IMR-90 (cell line): ENCODE data around the gene CDH15. TPM values are rescaled to one million over a fixed set of nuclear protein-coding genes. Genes with fewer than 3 reads are reported as not detected.
A peak's percentile ranks its signal among the peaks of the same experiment; 100 is the strongest.

ENCODE experiments used
- ATAC-seq: fragments of 200-7000 bp; cut with Tn5 transposase; 2 replicates; pipeline ENCODE4 v1.9.1; 2020; ENCODE audit warnings: low read depth, mild to moderate bottlenecking, moderate library complexity
- BruUV-seq: library from RNA; stranded (reverse); fragments of 400-500 nt; replicated peaks from 2 replicates; lab custom pipeline; 2021; lab: Mats Ljungman, UMichigan
- CTCF ChIA-PET: fragments of 300-600 bp; formaldehyde crosslinking; extraction: SDS; loops from one replicate; lab custom pipeline; 2021; ENCODE audit warnings: antibody characterized with exemption; lab: Yijun Ruan, JAX
- POLR2A ChIA-PET: fragments of 300-600 bp; sonication (Branson Sonifier 250); formaldehyde crosslinking; loops from one replicate; lab custom pipeline; 2022; ENCODE audit warnings: antibody characterized with exemption; ENCODE audit not compliant: unreplicated experiment; lab: Charles Lee
- DNase-seq: peaks from one replicate; pipeline ENCODE4 v3.0.0; 2013
- H2AFZ ChIP-seq: replicated peaks from 2 replicates; pipeline ENCODE3; 2013; ENCODE audit warnings: low read length, mild to moderate bottlenecking; ENCODE audit not compliant: poor library complexity
- H2AK5ac ChIP-seq: 2 replicates; pipeline ENCODE4 v1.6.1; 2013; ENCODE audit warnings: low read depth, low read length, inconsistent platforms
- H2AK9ac ChIP-seq: replicated peaks from 2 replicates; pipeline ENCODE3; 2013; ENCODE audit warnings: mild to moderate bottlenecking, low read depth, low read length, moderate library complexity; ENCODE audit not compliant: poor library complexity
- H2BK120ac ChIP-seq: 2 replicates; pipeline ENCODE4 v1.6.1; 2013; ENCODE audit warnings: low read depth, low read length, inconsistent platforms
- H2BK15ac ChIP-seq: 3 replicates; pipeline ENCODE4 v1.6.1; 2013; ENCODE audit warnings: low read depth, low read length, inconsistent platforms
- H2BK20ac ChIP-seq: 2 replicates; pipeline ENCODE4 v1.6.1; 2013; ENCODE audit warnings: low read depth, mild to moderate bottlenecking, inconsistent platforms, low read length, moderate library complexity
- H2BK5ac ChIP-seq: 2 replicates; pipeline ENCODE4 v1.6.1; 2013; ENCODE audit warnings: mild to moderate bottlenecking, low read depth, low read length, inconsistent platforms; ENCODE audit not compliant: poor library complexity, severe bottlenecking
- H3K14ac ChIP-seq: replicated peaks from 2 replicates; pipeline ENCODE4 v1.6.1; 2013; ENCODE audit warnings: low read depth, low read length, inconsistent platforms
- H3K18ac ChIP-seq: 2 replicates; pipeline ENCODE4 v1.6.1; 2013; ENCODE audit warnings: low read depth, low read length, control low read depth
- H3K23ac ChIP-seq: 2 replicates; pipeline ENCODE4 v1.6.1; 2013; ENCODE audit warnings: low read depth, low read length, inconsistent platforms
- H3K27ac ChIP-seq: 2 replicates; pipeline ENCODE4 v1.5.1; 2013; ENCODE audit warnings: mild to moderate bottlenecking, control low read depth, low read length; ENCODE audit not compliant: insufficient read depth
- H3K27me3 ChIP-seq: 2 replicates; pipeline ENCODE4 v1.6.1; 2013; ENCODE audit warnings: low read length; ENCODE audit not compliant: control insufficient read depth, insufficient read depth
- H3K36me3 ChIP-seq: 2 replicates; pipeline ENCODE4 v1.6.1; 2013; ENCODE audit warnings: low read length, mixed read lengths; ENCODE audit not compliant: control insufficient read depth, insufficient read depth
- H3K4ac ChIP-seq: 2 replicates; pipeline ENCODE4 v1.6.1; 2013; ENCODE audit warnings: low read depth, low read length, inconsistent platforms
- H3K4me1 ChIP-seq: 2 replicates; pipeline ENCODE4 v1.6.1; 2013; ENCODE audit warnings: low read length, mixed read lengths; ENCODE audit not compliant: control insufficient read depth, insufficient read depth
- H3K4me2 ChIP-seq: 2 replicates; pipeline ENCODE4 v1.6.1; 2013; ENCODE audit warnings: low read depth, mild to moderate bottlenecking, control low read depth, low read length, moderate library complexity
- H3K4me3 ChIP-seq: 2 replicates; pipeline ENCODE4 v1.5.1; 2013; ENCODE audit warnings: low read depth, mild to moderate bottlenecking, control low read depth, low read length, moderate library complexity; ENCODE audit not compliant: insufficient read depth
- H3K56ac ChIP-seq: 2 replicates; pipeline ENCODE4 v1.6.1; 2013; ENCODE audit warnings: low read length, inconsistent platforms; ENCODE audit not compliant: insufficient read depth; ENCODE audit errors: extremely low read depth
- H3K79me1 ChIP-seq, 2 experiments: 2 replicates each; pipeline ENCODE4 v1.6.1; 2013; ENCODE audit warnings: low read length in 2 of 2, inconsistent platforms in 1 of 2, low read depth in 1 of 2
- H3K9ac ChIP-seq: 2 replicates; pipeline ENCODE4 v1.6.1; 2013; ENCODE audit warnings: low read depth, low read length, control low read depth
- H3K9me1 ChIP-seq: 2 replicates; pipeline ENCODE4 v1.6.1; 2013; ENCODE audit warnings: low read length, inconsistent platforms; ENCODE audit not compliant: insufficient read depth
- H3K9me3 ChIP-seq: 2 replicates; pipeline ENCODE4 v1.6.1; 2013; ENCODE audit warnings: low read length; ENCODE audit not compliant: control insufficient read depth, insufficient read depth
- H4K20me1 ChIP-seq: 2 replicates; pipeline ENCODE4 v1.6.1; 2013; ENCODE audit warnings: low read length, inconsistent platforms; ENCODE audit not compliant: insufficient read depth
- H4K5ac ChIP-seq: 2 replicates; pipeline ENCODE4 v1.6.1; 2013; ENCODE audit warnings: mild to moderate bottlenecking, low read depth, low read length, control low read depth
- H4K8ac ChIP-seq, 2 experiments: 2 replicates each; pipeline ENCODE4 v1.6.1; 2013; ENCODE audit warnings: low read depth in 2 of 2, low read length in 2 of 2, control low read depth in 1 of 2, inconsistent platforms in 1 of 2
- H4K91ac ChIP-seq: 2 replicates; pipeline ENCODE4 v1.6.1; 2013; ENCODE audit warnings: low read depth, low read length, inconsistent platforms; ENCODE audit not compliant: insufficient read depth
- BHLHE40 ChIP-seq: fragments of 150-350 bp; IDR thresholded peaks from 2 replicates; pipeline ENCODE4 v1.6.1; 2016; ENCODE audit warnings: mild to moderate bottlenecking, low read depth, low read length
- MAZ ChIP-seq: IDR thresholded peaks from 2 replicates; pipeline ENCODE4 v1.6.1; 2012; ENCODE audit warnings: low read depth, mild to moderate bottlenecking, low read length, improper control_type of control experiment, moderate library complexity, borderline replicate concordance
- whole genome bisulfite sequencing, 2 experiments: methylation state at CpG; one replicate each; pipeline versions ENCODE4 v1.1.5 to v1.1.7; 2013; ENCODE audit warnings: missing lambda C conversion rate in 2 of 2; ENCODE audit not compliant: insufficient read length in 1 of 2; ENCODE audit errors: extremely low coverage in 2 of 2; 5-methylcytosine and 5-hydroxymethylcytosine counted together
- dilution Hi-C: fragments of 300-500 bp; cut with HindIII; formaldehyde crosslinking; loops from one replicate; pipeline ENCODE4 v1.14.3; 2018; ENCODE audit warnings: low sequenced_read_pairs; ENCODE audit not compliant: unreplicated experiment
- in situ Hi-C: fragments of 300-500 bp; cut with MboI; formaldehyde crosslinking; loops from 3 replicates; pipeline ENCODE4 v1.14.3; 2019; ENCODE audit warnings: low sequenced_read_pairs, inconsistent platforms, mixed read lengths
- intact Hi-C: fragments of 100-400 bp; cut with micrococcal nuclease; formaldehyde crosslinking; loops from 2 replicates; pipeline ENCODE4 v1.10.0; 2022
- polyA plus RNA-seq, 3 experiments: library from polyadenylated mRNA; depleted of rRNA; stranded (reverse); fragments of >200 nt; gene quantifications; 2 replicates each; pipeline ENCODE4 v1.2.3, GENCODE V29; 2012; ENCODE audit warnings: low replicate concordance in 1 of 3
- total RNA-seq: library from RNA; depleted of rRNA; stranded (reverse); fragments of >200 nt; gene quantifications from 2 replicates; pipeline ENCODE4 v1.2.3, GENCODE V29; 2012
- TF ChIP-seq, protein P1 (sequence below): conservative IDR thresholded peaks from 2 replicates; pipeline ENCODE4 v1.5.1; 2012; ENCODE audit warnings: mild to moderate bottlenecking, low read depth, low read length, improper control_type of control experiment

The CDH15 gene
- total and polyA plus RNA-seq, 2 of the 4 experiments (the other 2 are of a cell fraction), result 0.18 to 0.62 TPM

DNA sequence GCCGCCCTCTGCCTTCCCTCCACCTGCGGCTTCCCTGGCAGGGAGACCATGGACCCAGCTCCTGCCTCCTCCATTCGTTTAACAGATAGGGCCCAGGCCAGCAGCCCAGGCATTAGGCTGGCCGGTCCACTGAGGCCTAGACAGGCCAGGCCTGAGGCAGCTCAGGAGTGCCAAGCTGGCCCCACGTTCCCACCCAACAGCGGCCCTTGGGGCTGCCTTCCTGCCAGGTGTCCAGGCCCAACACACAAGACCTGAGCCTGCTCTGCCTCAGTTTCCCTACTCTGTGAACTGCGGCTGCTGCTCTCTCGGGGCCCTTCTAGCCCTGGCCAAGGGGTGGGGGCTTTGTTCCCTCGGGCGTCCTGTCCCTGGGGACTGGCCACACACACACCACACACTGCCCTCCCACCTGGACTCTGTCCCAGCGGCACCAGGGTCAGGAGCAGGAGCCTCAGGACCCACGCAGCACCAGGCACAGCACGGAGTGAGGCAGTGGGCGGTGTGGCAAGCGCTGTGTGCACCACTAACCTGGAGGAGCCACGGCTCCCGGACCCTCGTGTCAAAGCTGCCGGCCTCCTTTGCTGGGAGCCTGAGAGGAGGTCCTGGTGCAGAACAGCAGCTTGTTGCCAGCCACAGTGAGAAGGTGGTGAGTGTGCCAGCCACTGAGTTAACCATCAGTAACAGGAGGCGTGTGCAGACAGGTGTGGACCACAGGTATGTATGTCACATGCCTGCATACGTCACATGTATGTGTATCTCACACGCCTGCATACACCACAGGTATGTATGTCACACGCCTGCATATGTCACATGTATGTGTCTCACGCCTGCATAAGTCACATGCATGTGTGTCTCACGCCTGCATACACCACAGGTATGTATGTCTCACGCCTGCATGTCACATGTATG is 14.6 kb upstream of the CDH15 start:
- CTCF ChIA-PET, result no interaction called here
- WGBS, 2 experiments, result 82% methylated on average over 16 of the region's 26 CpGs; no CpG with 5 or more reads in 1 of the 2 experiments
- Histone ChIP-seq H2BK5ac (no peak overlapping the region), H3K4me2 (no peak overlapping the region), H2AK5ac (no peak overlapping the region), H3K79me1 (no peaks in the 10 kb centered on the region), H2AK9ac (peak overlapping the region; percentile 72), H3K4ac (no peak overlapping the region), H4K5ac (no peak overlapping the region), H3K56ac (no peak overlapping the region), H3K23ac (no peak overlapping the region), H3K4me3 (no peak overlapping the region), H3K14ac (no peak overlapping the region), H2BK20ac (no peak overlapping the region), H3K18ac (no peak overlapping the region), H2AFZ (peak overlapping the region; percentile 63), H3K9ac (no peak overlapping the region), H4K91ac (no peak overlapping the region), H4K8ac (no peak overlapping the region), H3K36me3 (peaks cover 1% of the 10 kb centered on the region; the same call in 1 of the 2 replicates), H4K20me1 (peaks cover 3% of the 10 kb centered on the region; the same call in 1 of the 2 replicates), H3K27ac (no peak overlapping the region), H3K9me1 (no peaks in the 10 kb centered on the region), H2BK15ac (no peak overlapping the region), H3K27me3 (peaks cover 2% of the 10 kb centered on the region; the same call in 1 of the 2 replicates), H2BK120ac (no peak overlapping the region), H3K4me1 (peaks cover 8% of the 10 kb centered on the region), H3K9me3 (no peaks in the 10 kb centered on the region)
- no peak for TF ChIP-seq BHLHE40
- TF ChIP-seq, protein P1, sequence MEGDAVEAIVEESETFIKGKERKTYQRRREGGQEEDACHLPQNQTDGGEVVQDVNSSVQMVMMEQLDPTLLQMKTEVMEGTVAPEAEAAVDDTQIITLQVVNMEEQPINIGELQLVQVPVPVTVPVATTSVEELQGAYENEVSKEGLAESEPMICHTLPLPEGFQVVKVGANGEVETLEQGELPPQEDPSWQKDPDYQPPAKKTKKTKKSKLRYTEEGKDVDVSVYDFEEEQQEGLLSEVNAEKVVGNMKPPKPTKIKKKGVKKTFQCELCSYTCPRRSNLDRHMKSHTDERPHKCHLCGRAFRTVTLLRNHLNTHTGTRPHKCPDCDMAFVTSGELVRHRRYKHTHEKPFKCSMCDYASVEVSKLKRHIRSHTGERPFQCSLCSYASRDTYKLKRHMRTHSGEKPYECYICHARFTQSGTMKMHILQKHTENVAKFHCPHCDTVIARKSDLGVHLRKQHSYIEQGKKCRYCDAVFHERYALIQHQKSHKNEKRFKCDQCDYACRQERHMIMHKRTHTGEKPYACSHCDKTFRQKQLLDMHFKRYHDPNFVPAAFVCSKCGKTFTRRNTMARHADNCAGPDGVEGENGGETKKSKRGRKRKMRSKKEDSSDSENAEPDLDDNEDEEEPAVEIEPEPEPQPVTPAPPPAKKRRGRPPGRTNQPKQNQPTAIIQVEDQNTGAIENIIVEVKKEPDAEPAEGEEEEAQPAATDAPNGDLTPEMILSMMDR, result no peak
- TF ChIP-seq MAZ, result no peak
- in situ Hi-C loops, result no loop called here
- ATAC-seq (no peak), DNase-seq (no peak)
- no TSS peak for BruUV-seq
- POLR2A ChIA-PET, result no interaction called here
- dilution Hi-C loops, result no loop called here
- intact Hi-C loops, result no loop called here
